Motor neuron (in vitro differentiated cells): Measurements from ENCODE around the gene ZFAND3. TPM values are rescaled to one million over a fixed set of nuclear protein-coding genes. Genes with fewer than 3 reads are reported as not detected.
A peak's percentile ranks its signal among the peaks of the same experiment; 100 is the strongest.

Experiments used
- ATAC-seq, 8 experiments: fragments of 200-7000 bp; cut with Tn5 transposase; replicated peaks in 6 of 8; 2 replicates each; pipeline ENCODE4 v1.8.0; 2021; ENCODE audit warnings: mild to moderate bottlenecking in 8 of 8, moderate library complexity in 8 of 8
- H3K27ac ChIP-seq, 2 donors: fragments of 250-450 bp; sonication (Bioruptor Pico); 2 replicates each; pipeline ENCODE4 v1.9.0; 2021; ENCODE audit warnings: antibody characterized with exemption in 2 of 2, mild to moderate bottlenecking in 2 of 2, moderate library complexity in 1 of 2
- H3K4me1 ChIP-seq, 2 donors: fragments of 250-450 bp; sonication (Bioruptor Pico); replicated peaks in 1 of 2; 2 replicates each; pipeline ENCODE4 v1.6.1; 2021; ENCODE audit warnings: antibody characterized with exemption in 2 of 2, mild to moderate bottlenecking in 2 of 2, moderate library complexity in 1 of 2
- H3K4me3 ChIP-seq, 5 donors: fragments of 250-450 bp; sonication (Bioruptor Pico); 2 replicates each; pipeline ENCODE4 v1.9.0; 2021; ENCODE audit warnings: antibody characterized with exemption in 5 of 5, mild to moderate bottlenecking in 5 of 5, moderate library complexity in 4 of 5
- WGBS, 10 experiments: fragments of 450-650 bp; shearing (Covaris generic); methylation state at CpG; one replicate each; pipeline ENCODE4 v1.0.0; 2022; 5-methylcytosine and 5-hydroxymethylcytosine counted together
- in situ Hi-C, 9 experiments: fragments of 400-800 bp; cut with MboI; loops; one replicate each; pipeline ENCODE4 v1.15.0; 2021; ENCODE audit warnings: low sequenced_read_pairs in 9 of 9, low pct_unique_long_range_greater_than_20kb in 2 of 9; ENCODE audit not compliant: unreplicated experiment in 9 of 9
- total RNA-seq, 8 experiments: library from RNA; unstranded; fragments of 300-600 nt; gene quantifications; 2 replicates each; pipeline versions ENCODE4 v1.2.3 to v1.2.4, GENCODE V29; 2022

Gene ZFAND3
- total RNA-seq, 8 experiments from 2014 or later, result 21.2 to 54.1 (median 39.2) TPM

DNA sequence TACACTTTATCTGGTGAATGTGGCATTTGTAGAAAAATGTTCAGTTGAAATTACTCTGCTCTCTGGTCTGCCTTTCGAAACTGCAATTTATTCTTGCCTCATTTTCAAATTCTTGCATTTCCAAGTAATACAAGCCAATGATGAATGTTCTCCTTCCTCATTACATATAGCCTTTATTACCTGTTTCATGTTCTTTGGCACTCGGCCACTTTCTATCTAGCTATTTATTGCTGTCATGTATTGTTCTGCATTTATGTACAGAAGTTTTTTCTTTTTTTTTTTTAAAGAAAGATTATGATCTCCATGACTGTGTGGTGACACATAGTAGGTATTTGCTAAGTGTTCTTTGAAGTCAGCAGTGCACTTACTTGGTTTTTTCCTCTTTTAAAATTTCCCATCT, 261.4 kb downstream of the ZFAND3 start:
- H3K4me1 ChIP-seq, result peaks cover 0 to 22% of the 10 kb centered on the region in 2 donors
- no peak overlapping the region for H3K27ac ChIP-seq
- WGBS, 10 experiments, result 61 to 96% (median 87%) methylated on average over 2 of the region's 2 CpGs; no CpG with 5 or more reads in 2 of the 10 experiments
- no peak for ATAC-seq
- in situ Hi-C loops, result no loop called here
- no peak overlapping the region for H3K4me3 ChIP-seq

DNA sequence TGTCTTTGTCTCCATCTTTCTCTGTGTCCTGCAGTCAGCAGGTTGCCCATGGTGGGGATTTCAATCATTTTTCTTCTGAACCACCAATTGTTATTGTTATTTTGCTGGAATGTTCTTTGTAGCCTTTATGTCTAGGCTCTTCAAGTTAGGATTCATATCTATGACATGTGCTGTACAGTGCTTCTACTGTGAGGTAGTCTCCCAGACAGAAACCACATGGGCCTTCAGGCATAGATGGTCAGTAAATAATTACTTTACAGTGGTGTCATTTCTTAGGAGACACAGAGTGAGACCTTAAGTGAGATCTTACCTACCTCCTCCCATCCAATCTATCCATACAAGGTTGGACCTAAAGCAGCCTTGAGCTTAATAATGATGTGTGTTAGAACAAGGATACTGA, 265.5 kb downstream of the ZFAND3 start:
- in situ Hi-C loops, result no loop called here
- ATAC-seq, result no peak
- Histone ChIP-seq H3K4me1 (peaks cover 0 to 19% of the 10 kb centered on the region in 2 donors), H3K27ac (no peak overlapping the region), H3K4me3 (no peak overlapping the region)

GRCh38 chr6:38086346-38086745, 266.8 kb downstream of the ZFAND3 start:
- in situ Hi-C loops, result no loop called here
- peaks cover 7 to 19% of the 10 kb centered on the region in 2 donors for H3K4me1 ChIP-seq
- no peak overlapping the region for H3K27ac ChIP-seq
- no peak overlapping the region for H3K4me3 ChIP-seq
- ATAC-seq, result no peak
- WGBS, 10 experiments, result 50 to 100% (median 75%) methylated on average over 1 to 2 of the region's 2 CpGs; no CpG with 5 or more reads in 2 of the 10 experiments

DNA sequence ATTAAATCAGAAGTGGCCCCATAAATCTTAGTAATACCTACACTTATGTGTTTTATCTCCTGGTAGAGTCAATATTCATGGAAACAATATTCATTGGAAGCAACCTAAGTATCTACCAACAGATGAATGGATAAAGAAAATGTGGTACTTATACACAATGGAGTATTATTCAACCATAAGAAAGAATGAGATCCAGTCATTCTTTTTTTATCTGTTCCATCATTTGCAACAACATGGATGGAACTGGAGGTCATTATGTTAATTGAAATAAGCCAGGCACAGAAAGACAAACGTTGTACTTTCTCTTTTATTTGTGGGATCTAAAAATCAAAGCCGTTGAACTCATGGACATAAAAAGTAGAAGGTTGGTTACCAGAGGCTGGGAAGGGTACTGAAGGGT, 268.5 kb downstream of the ZFAND3 start:
- Histone ChIP-seq H3K4me3 (no peak overlapping the region), H3K27ac (no peak overlapping the region), H3K4me1 (peaks cover 13 to 24% of the 10 kb centered on the region in 2 donors)
- ATAC-seq, result no peak
- in situ Hi-C loops, result no loop called here
- WGBS, 10 experiments, result 31 to 100% (median 64%) methylated on average over 1 to 2 of the region's 2 CpGs; no CpG with 5 or more reads in 2 of the 10 experiments

- no peak overlapping the region for H3K27ac ChIP-seq
- in situ Hi-C loops, result no loop called here
- H3K4me3 ChIP-seq, result no peak overlapping the region
- 87 to 100% (median 100%) methylated on average over 1 to 3 of the region's 3 CpGs for WGBS, 10 experiments
- H3K4me1 ChIP-seq, result peaks cover 13 to 24% of the 10 kb centered on the region in 2 donors
- ATAC-seq, result no peak
These were observed 269.3 kb downstream of the ZFAND3 start for GRCh38 chr6:38088829-38089228.

DNA sequence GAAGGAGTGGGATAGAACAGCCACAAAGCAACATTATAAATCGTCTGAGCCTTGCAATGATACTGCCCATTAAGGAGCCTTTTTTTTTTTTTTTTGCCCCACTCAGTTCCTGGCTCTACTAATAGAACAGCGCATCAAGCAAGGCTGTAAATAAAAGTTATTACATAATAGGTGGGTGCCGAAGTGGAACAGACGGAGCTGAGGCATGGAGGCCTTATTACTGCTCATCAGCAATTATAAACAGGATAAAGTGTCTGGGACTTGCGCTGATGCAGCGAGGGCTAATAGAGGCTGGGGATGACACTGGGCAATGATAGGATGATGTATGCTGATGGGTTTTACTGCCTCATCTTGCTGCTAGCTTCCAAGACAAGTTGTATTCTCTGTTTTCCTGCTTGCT, 272.1 kb downstream of the ZFAND3 start:
- 6 to 100% (median 31%) methylated on average over 1 to 6 of the region's 6 CpGs; no CpG with 5 or more reads in 1 of the 10 experiments for WGBS, 10 experiments
- Histone ChIP-seq H3K4me1 (peaks cover 13 to 24% of the 10 kb centered on the region in 2 donors), H3K27ac (no peak overlapping the region), H3K4me3 (no peak overlapping the region)
- ATAC-seq, result peak in 5 of 8 experiments; percentile 97 to 99 (median 98)
- in situ Hi-C loops, result no loop called here

DNA sequence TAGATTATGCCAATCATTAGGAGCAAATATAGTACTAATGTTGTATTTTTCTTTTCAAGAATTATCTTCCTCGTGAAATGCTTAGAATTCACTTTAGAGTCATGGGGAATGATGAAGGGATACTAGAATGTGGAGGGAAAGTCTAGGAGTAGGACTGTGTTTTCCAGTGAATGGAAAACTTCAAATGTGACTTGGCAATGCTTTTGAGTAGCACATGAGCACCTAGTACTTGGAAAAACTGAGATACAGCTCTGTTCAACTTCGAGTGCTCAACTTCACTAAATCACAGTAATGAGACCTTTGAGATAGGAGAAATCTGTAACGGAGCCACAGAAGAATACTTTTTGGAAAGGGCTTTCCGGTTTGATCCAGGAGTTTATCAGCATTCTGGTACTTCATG, 272.9 kb downstream of the ZFAND3 start:
- 72 to 100% (median 94%) methylated on average over 2 to 4 of the region's 4 CpGs; no CpG with 5 or more reads in 1 of the 10 experiments for WGBS, 10 experiments
- no peak overlapping the region for H3K4me3 ChIP-seq
- no peak overlapping the region for H3K27ac ChIP-seq
- in situ Hi-C loops, result no loop called here
- peaks cover 13 to 24% of the 10 kb centered on the region in 2 donors for H3K4me1 ChIP-seq
- no peak for ATAC-seq

- ATAC-seq, result peak in 2 of 8 experiments; percentile 63 to 74
- in situ Hi-C loops, result no loop called here
These were observed 273.4 kb downstream of the ZFAND3 start for GRCh38 chr6:38092964-38093363.

GRCh38 chr6:38095054-38095453, 275.5 kb downstream of the ZFAND3 start:
- in situ Hi-C loops, result no loop called here
- H3K27ac ChIP-seq, result no peak overlapping the region

More at GRCh38 chr6:38092964-38093363, 273.4 kb downstream of the ZFAND3 start:
- no peak overlapping the region for H3K4me3 ChIP-seq
- H3K27ac ChIP-seq, result no peak overlapping the region
- peaks cover 13 to 24% of the 10 kb centered on the region in 2 donors for H3K4me1 ChIP-seq

GRCh38 chr6:38099221-38099620, 279.7 kb downstream of the ZFAND3 start:
- no peak overlapping the region for H3K4me3 ChIP-seq
- 0 to 100% (median 64%) methylated on average over 1 of the region's 1 CpG; no CpG with 5 or more reads in 4 of the 10 experiments for WGBS, 10 experiments
- peak in 1 of 8 experiments; percentile 52 for ATAC-seq
- in situ Hi-C loops, result no loop called here
- H3K4me1 ChIP-seq, result no peaks in the 10 kb centered on the region
- no peak overlapping the region for H3K27ac ChIP-seq

More at GRCh38 chr6:38095054-38095453, 275.5 kb downstream of the ZFAND3 start:
- peaks cover 13 to 23% of the 10 kb centered on the region in 2 donors for H3K4me1 ChIP-seq
- no peak overlapping the region for H3K4me3 ChIP-seq
- no peak for ATAC-seq
- 7 to 94% (median 73%) methylated on average over 1 to 2 of the region's 2 CpGs; no CpG with 5 or more reads in 1 of the 10 experiments for WGBS, 10 experiments

DNA sequence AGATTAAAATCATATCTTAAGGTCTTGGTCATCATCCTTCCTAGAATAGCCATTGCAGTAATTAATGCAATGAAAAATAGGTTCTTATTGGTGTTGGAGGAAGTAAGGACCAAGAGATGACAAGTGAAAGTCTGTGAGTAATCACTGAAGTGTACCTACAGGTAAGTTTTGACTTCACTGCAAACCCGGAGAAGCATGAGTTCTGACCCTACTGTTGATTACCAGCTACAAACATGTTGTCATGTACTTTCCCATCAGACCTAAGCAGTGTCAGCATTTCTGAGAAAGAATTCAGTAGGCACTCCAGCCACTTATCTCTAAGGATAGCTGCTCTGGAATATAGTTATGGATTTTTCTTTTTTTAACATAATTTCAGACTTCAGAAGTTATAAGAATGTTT, 280.9 kb downstream of the ZFAND3 start:
- ATAC-seq, result no peak
- no peak overlapping the region for H3K27ac ChIP-seq
- no peaks in the 10 kb centered on the region for H3K4me1 ChIP-seq
- in situ Hi-C loops, result no loop called here
- 67 to 100% (median 89%) methylated on average over 1 of the region's 1 CpG; no CpG with 5 or more reads in 5 of the 10 experiments for WGBS, 10 experiments
- H3K4me3 ChIP-seq, result no peak overlapping the region

GRCh38 chr6:38103921-38104320, 284.4 kb downstream of the ZFAND3 start:
- WGBS, 10 experiments, result 75 to 100% (median 100%) methylated on average over 1 to 3 of the region's 3 CpGs; no CpG with 5 or more reads in 2 of the 10 experiments
- ATAC-seq, result no peak
- Histone ChIP-seq H3K4me1 (no peaks in the 10 kb centered on the region), H3K27ac (no peak overlapping the region), H3K4me3 (no peak overlapping the region)
- in situ Hi-C loops, result no loop called here

DNA sequence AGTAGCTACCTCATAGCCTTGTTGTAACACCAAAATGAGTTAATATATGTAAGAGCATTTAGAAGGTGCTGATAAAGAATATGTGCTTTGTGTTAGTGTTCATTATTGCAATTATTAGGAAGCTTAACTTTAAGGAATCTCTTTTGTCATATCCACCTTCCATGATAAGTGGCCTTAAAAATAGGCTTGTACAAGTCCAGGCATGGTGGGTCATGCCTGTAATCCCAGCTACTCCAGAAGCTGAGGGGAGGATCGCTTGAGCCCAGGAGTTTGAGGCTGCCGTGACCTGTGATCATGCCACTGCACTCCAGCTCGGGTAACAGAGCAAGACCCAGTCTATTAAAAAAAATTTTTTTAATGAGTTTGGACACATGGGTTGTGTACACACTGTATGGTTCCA, 285.5 kb downstream of the ZFAND3 start:
- H3K4me3 ChIP-seq, result no peak overlapping the region
- H3K4me1 ChIP-seq, result peaks cover 0 to 1% of the 10 kb centered on the region in 2 donors
- H3K27ac ChIP-seq, result no peak overlapping the region
- in situ Hi-C loops, result no loop called here
- WGBS, 10 experiments, result 80 to 100% (median 98%) methylated on average over 1 to 3 of the region's 3 CpGs; no CpG with 5 or more reads in 4 of the 10 experiments
- no peak for ATAC-seq

DNA sequence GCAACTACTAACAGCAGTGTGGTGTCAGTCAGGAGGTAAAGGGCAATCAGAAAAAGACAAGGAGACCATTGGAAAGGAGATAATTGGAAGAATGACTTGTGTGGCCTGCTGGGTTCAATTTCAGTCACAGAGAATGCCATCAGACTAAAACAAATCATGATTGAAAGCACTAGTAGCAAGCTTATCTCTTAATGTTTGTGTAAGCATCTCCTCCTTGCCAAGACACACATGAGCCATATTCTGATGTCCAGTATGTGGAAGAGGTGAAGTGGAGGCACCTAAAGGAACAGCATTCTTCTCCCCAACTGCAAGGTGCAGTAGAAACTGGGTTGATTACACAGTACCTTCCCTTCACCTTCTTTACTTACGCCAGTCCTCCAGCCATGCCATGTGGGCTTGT, 287.5 kb downstream of the ZFAND3 start:
- ATAC-seq, result no peak
- Histone ChIP-seq H3K27ac (no peak overlapping the region), H3K4me1 (peaks cover 8 to 13% of the 10 kb centered on the region in 2 donors), H3K4me3 (no peak overlapping the region)
- WGBS, 10 experiments, result 80 to 100% (median 100%) methylated on average over 1 of the region's 1 CpG; no CpG with 5 or more reads in 5 of the 10 experiments
- in situ Hi-C loops, result no loop called here
